C4-2B (cell line): ENCODE data around the gene ETF1.
A peak's percentile ranks its signal among the peaks of the same experiment; 100 is the strongest.

ENCODE experiments used
- H3K27ac ChIP-seq: fragments of 450-650 bp; 2 replicates; pipeline ENCODE4 v1.5.1; 2017
- CTCF ChIP-seq: fragments of 450-650 bp; conservative IDR thresholded peaks from 2 replicates; pipeline ENCODE4 v1.5.1; 2017; ENCODE audit warnings: mild to moderate bottlenecking
- ZFX ChIP-seq: fragments of 450-650 bp; IDR thresholded peaks from 2 replicates; pipeline ENCODE4 v1.6.1; 2017

Gene ETF1

GRCh38 chr5:138545919-138546562 lies 3.0 kb upstream of the ETF1 start:
- H3K27ac ChIP-seq = peak overlapping the region; percentile 5
- TF ChIP-seq ZFX (no peak), CTCF (no peak)

GRCh38 chr5:138544181-138545134 lies 1.4 kb upstream of the ETF1 start:
- peak overlapping the region; percentile 96 for H3K27ac ChIP-seq
- TF ChIP-seq CTCF (no peak), ZFX (no peak)

GRCh38 chr5:138543730-138544104 lies 681 bp upstream of the ETF1 start:
- peak overlapping the region; percentile 96 for H3K27ac ChIP-seq
- TF ChIP-seq ZFX (no peak), CTCF (no peak)

DNA sequence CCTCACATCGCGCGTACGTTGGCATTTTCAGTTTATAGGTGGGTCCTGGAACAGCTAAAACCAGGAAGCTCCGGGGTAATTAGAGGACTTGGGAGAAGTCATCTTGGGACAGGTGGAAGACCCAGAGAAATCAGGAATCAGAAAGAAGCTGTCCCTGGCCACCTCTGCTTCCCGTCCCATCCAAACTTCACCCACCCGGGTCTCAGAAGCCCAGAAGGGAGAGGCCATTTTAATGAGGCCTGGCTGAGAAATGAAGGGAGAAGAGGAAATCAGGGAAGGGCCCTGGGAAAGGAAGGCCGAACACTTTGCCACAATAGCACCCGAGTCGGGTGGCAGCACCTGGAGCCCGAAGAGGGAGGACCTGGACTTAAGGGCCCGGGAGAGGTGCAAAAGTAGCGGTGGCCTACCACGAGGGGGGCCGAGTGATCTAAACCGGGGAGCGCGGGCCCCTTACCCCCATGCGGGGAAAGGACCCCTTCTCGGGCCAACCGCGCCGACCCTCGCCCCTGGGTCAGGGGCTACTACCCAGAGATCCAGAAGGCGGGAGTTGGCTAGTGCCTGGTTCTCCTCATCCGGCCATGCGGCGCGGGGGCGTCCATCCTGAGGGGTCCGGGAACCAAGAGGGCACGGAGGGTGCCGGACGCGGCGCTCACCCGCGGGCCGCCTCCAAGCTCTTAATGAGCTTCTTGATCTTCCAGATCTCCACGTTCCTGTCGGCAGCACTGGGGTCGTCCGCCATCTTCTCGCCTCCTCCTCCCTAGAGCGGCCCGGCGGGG lies 668 bp downstream of the ETF1 start:
- peak overlapping the region; percentile 96 for H3K27ac ChIP-seq
- no peak for TF ChIP-seq CTCF
- peak; percentile 76 for TF ChIP-seq ZFX

- peak overlapping the region; percentile 96 for H3K27ac ChIP-seq
- TF ChIP-seq ZFX (no peak), CTCF (no peak)
Measured at GRCh38 chr5:138541511-138542179, 1.4 kb downstream of the ETF1 start.

GRCh38 chr5:138539791-138540190 lies 3.2 kb downstream of the ETF1 start:
- TF ChIP-seq ZFX (no peak), CTCF (no peak)
- H3K27ac ChIP-seq = no peak overlapping the region
